ENCODE measurements around the gene IQCE. TPM values are rescaled to one million over a fixed set of nuclear protein-coding genes. Genes with fewer than 3 reads are reported as not detected.

IQCE gene
- total and polyA plus RNA-seq, 11 donors: 5.0 to 14.1 (median 10.3) TPM

GRCh38 chr7:2568521-2569223 is 9.9 kb downstream of the IQCE start:
- DNase-seq: no peak
- Histone ChIP-seq H3K36me3 (peaks cover 0 to 25% (median 20%) of the 10 kb centered on the region in 9 donors), H3K9me3 (no peaks in the 10 kb centered on the region), H3K4me1 (peaks cover 0 to 19% (median 9%) of the 10 kb centered on the region in 12 donors), H3K27me3 (no peaks in the 10 kb centered on the region), H3K4me3 (no peak overlapping the region), H3K27ac (no peak overlapping the region)
- 92 to 95% (median 95%) methylated on average over 17 to 24 of the region's 24 CpGs for WGBS, 4 donors
- intact Hi-C loops (cut with DNase I): loop anchor here in 5 of 10 donors (2.0 to 10.0 kb wide), 6 partner anchors 94 to 116 kb away; partner anchors contain the start of genes AMZ1 (in 1 of the 5) and GRIFIN (in 1 of the 5)
- TF ChIP-seq POLR2A (IDR thresholded peaks at IDR 0.05): no peak
- no peak for TF ChIP-seq CTCF (IDR thresholded peaks at IDR 0.05)
- no peak for ATAC-seq

- Histone ChIP-seq H3K27me3 (no peaks in the 10 kb centered on the region), H3K27ac (no peak overlapping the region), H3K4me3 (no peak overlapping the region), H3K4me1 (peaks cover 0 to 19% (median 9%) of the 10 kb centered on the region in 12 donors), H3K9me3 (no peaks in the 10 kb centered on the region), H3K36me3 (peaks cover 0 to 33% (median 27%) of the 10 kb centered on the region in 9 donors)
- intact Hi-C loops (cut with DNase I): loop anchor here in 5 of 10 donors (2.0 to 10.0 kb wide), 6 partner anchors 93 to 115 kb away; partner anchors contain the start of genes AMZ1 (in 1 of the 5) and GRIFIN (in 1 of the 5)
- ATAC-seq (no peak), DNase-seq (no peak)
- 96 to 98% (median 97%) methylated on average over 14 of the region's 14 CpGs for WGBS, 4 donors
- TF ChIP-seq POLR2A (IDR thresholded peaks at IDR 0.05): no peak
Observed at GRCh38 chr7:2569421-2569820, 10.6 kb downstream of the IQCE start.

- H3K27me3 ChIP-seq: no peaks in the 10 kb centered on the region
- H3K27ac ChIP-seq: no peak overlapping the region
- peaks cover 0 to 37% (median 32%) of the 10 kb centered on the region in 9 donors for H3K36me3 ChIP-seq
- no peaks in the 10 kb centered on the region for H3K9me3 ChIP-seq
- no peak overlapping the region for H3K4me3 ChIP-seq
- TF ChIP-seq POLR2A (IDR thresholded peaks at IDR 0.05): no peak
- TF ChIP-seq CTCF (IDR thresholded peaks at IDR 0.05): no peak
- WGBS, 4 donors: 67 to 80% (median 74%) methylated on average over 16 of the region's 16 CpGs
- ATAC-seq: no peak
- no peak for DNase-seq
- intact Hi-C loops (cut with DNase I): loop anchor here in 2 of 10 donors (10.0 kb wide), 1 partner anchor 95 kb away; no protein-coding TSS in a partner anchor
- peaks cover 0 to 19% (median 9%) of the 10 kb centered on the region in 12 donors for H3K4me1 ChIP-seq
Observed at GRCh38 chr7:2570021-2570420, 11.2 kb downstream of the IQCE start.

- no peak overlapping the region for H3K27ac ChIP-seq
- H3K4me1 ChIP-seq: peaks cover 0 to 18% (median 9%) of the 10 kb centered on the region in 12 donors
- DNase-seq (no peak), ATAC-seq (no peak)
- 86 to 90% (median 87%) methylated on average over 15 of the region's 15 CpGs for WGBS, 4 donors
- no peaks in the 10 kb centered on the region for H3K27me3 ChIP-seq
- H3K36me3 ChIP-seq: peaks cover 0 to 42% (median 32%) of the 10 kb centered on the region in 9 donors
- H3K4me3 ChIP-seq: no peak overlapping the region
- TF ChIP-seq CTCF (IDR thresholded peaks at IDR 0.05) (no peak), POLR2A (IDR thresholded peaks at IDR 0.05) (no peak)
- H3K9me3 ChIP-seq: no peaks in the 10 kb centered on the region
- intact Hi-C loops (cut with DNase I): loop anchor here in 2 of 10 donors (10.0 kb wide), 1 partner anchor 93 kb away; no protein-coding TSS in a partner anchor
Observed at GRCh38 chr7:2571409-2571808, 12.6 kb downstream of the IQCE start.
